IMR-90 (cell line): ENCODE data around the gene TXNL4A.

ENCODE experiments used
- CEBPB ChIP-seq: IDR thresholded peaks from 2 replicates; pipeline ENCODE4 v1.6.1; 2012; ENCODE audit warnings: low read depth, low read length, improper control_type of control experiment
- CTCF ChIP-seq: conservative IDR thresholded peaks from 2 replicates; pipeline ENCODE4 v1.5.1; 2012; ENCODE audit warnings: mild to moderate bottlenecking, low read depth, low read length, improper control_type of control experiment
- MXI1 ChIP-seq: IDR thresholded peaks from 2 replicates; pipeline ENCODE4 v1.6.1; 2012; ENCODE audit warnings: low read depth, mild to moderate bottlenecking, low read length, moderate library complexity, borderline replicate concordance
- NFE2L2 ChIP-seq: fragments of 150-350 bp; IDR thresholded peaks from 2 replicates; pipeline ENCODE4 v1.6.1; 2016; ENCODE audit warnings: low read depth, mild to moderate bottlenecking, low read length
- RAD21 ChIP-seq: IDR thresholded peaks from 2 replicates; pipeline ENCODE4 v1.6.1; 2012; ENCODE audit warnings: low read length, improper control_type of control experiment

GRCh38 chr18:79937103-79937860 lies 51.1 kb downstream of the TXNL4A start:
- no peak for TF ChIP-seq RAD21
- no peak for TF ChIP-seq NFE2L2
- no peak for TF ChIP-seq CEBPB
- TF ChIP-seq CTCF = no peak
- TF ChIP-seq MXI1 = no peak
